ENCODE measurements around the gene GRK1. TPM values are rescaled to one million over a fixed set of nuclear protein-coding genes. Genes with fewer than 3 reads are reported as not detected.
A peak's percentile ranks its signal among the peaks of the same experiment; 100 is the strongest.

The GRK1 gene
- total RNA-seq, 4 donors from 2014 or later: 0.07 to 0.12 TPM; not detected in 2

- no peak overlapping the region for H3K4me3 ChIP-seq
- no peaks in the 10 kb centered on the region for H3K4me1 ChIP-seq
- H3K36me3 ChIP-seq: no peaks in the 10 kb centered on the region
- TF ChIP-seq CTCF (IDR thresholded peaks at IDR 0.05) (no peak), POLR2A (IDR thresholded peaks at IDR 0.05) (no peak)
- H3K27me3 ChIP-seq: no peaks in the 10 kb centered on the region
- DNase-seq: peak in 1 of 2 donors; percentile 2
- no peaks in the 10 kb centered on the region for H3K9me3 ChIP-seq
- H3K27ac ChIP-seq: no peak overlapping the region
- intact Hi-C loops (cut with DNase I; ENCODE audit: low total_unique reads): no loop called here
Observed at GRCh38 chr13:113650731-113651148, 16.3 kb upstream of the GRK1 start.

- intact Hi-C loops (cut with DNase I; ENCODE audit: low total_unique reads): no loop called here
- no peaks in the 10 kb centered on the region for H3K9me3 ChIP-seq
- peak; percentile 5 to 8 for DNase-seq
- TF ChIP-seq CTCF (IDR thresholded peaks at IDR 0.05) (no peak), POLR2A (IDR thresholded peaks at IDR 0.05) (no peak)
- no peak overlapping the region for H3K27ac ChIP-seq
- H3K4me3 ChIP-seq: no peak overlapping the region
- H3K27me3 ChIP-seq: no peaks in the 10 kb centered on the region
- no peaks in the 10 kb centered on the region for H3K36me3 ChIP-seq
- H3K4me1 ChIP-seq: no peaks in the 10 kb centered on the region
Observed at GRCh38 chr13:113651511-113652403, 15.3 kb upstream of the GRK1 start.

DNA sequence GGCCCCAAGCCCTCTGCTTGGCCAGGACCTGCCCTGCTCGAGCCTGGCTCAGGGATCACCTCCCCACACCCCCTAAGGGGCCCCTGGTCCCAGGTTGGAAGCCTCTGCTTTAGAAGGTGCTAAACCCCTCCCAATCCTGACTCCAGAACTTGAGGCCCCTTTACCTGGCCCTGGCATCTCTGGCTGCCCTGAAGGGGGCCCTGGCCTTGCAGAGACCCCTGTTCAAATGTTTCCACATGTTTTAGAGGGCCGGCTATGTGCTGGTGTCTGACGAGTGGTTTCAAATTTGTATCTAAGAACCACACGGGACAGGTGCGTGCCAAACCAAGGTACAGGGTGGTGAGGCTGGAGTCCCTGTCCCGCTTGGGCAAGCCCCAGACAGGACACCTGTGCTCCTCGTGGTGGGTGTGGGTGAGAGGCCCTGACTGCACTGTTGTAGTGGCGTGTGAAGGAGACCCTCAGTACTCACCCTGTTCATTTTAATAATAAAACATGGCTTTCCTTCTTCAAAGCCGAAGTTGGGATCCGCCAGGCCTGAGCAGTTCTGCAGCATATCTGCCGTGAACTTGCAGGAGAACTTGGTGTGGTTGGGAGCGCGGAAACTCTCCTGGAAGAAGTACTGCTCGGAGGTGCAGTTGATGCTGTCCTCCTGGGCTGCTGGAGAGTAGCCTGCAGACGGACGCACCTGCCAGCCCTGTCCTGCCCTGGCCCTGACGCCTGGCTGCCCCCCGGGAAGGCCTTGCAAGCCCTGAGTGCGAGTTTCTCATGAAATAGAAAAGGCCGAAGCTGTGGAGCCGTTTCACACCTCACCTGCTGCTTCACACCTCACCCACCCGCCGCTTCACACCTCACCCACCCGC, 14.4 kb upstream of the GRK1 start:
- Histone ChIP-seq H3K4me1 (no peaks in the 10 kb centered on the region), H3K27ac (no peak overlapping the region), H3K27me3 (no peaks in the 10 kb centered on the region), H3K9me3 (no peaks in the 10 kb centered on the region), H3K4me3 (no peak overlapping the region), H3K36me3 (no peaks in the 10 kb centered on the region)
- intact Hi-C loops (cut with DNase I; ENCODE audit: low total_unique reads): no loop called here
- DNase-seq: peak in 1 of 2 donors; percentile 6
- no peak for TF ChIP-seq POLR2A (IDR thresholded peaks at IDR 0.05)
- no peak for TF ChIP-seq CTCF (IDR thresholded peaks at IDR 0.05)

DNA sequence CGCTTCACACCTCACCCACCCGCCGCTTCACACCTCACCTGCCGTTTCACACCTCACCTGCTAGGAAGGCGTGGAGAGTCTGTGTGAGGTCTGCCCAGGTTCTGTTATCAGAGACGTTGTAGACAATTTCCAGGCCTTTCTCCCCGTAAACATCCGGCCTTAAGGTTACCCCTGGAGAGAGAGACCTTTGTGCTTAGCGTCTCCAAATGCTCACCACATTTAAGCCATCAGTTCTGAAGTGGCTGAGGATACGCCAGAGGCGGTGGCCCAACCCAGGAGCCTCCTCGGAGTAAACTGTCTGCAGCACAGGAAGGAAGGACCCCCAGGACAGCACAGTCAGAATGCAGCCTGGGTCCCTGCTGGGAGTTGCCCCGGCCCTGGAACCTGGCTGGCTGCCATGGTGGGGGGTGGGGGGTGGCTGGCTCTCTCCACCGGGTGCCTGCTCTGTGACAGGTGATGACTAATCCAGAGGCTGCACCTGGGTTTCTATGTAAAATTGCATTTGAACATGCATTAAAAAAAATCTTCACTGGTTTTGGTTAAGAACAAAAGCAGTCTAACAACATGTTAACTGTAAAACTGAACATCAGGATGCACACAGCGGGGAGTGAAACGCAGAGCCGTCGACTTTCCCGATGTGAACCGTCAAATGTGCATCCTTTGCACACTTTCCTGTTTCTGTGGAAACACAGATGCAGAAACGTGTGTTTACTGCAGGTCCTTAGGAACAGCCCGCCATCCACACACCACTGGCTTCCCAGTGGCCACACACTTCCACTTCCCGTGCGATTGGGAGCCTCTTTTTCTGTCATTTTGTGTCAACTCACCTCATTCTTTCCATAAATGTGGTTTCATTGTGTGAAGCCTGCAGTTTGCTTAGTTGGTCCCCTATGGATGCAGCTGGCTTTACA, 13.5 kb upstream of the GRK1 start:
- TF ChIP-seq POLR2A (IDR thresholded peaks at IDR 0.05) (no peak), CTCF (IDR thresholded peaks at IDR 0.05) (no peak)
- Histone ChIP-seq H3K4me3 (no peak overlapping the region), H3K27ac (no peak overlapping the region), H3K27me3 (no peaks in the 10 kb centered on the region), H3K9me3 (no peaks in the 10 kb centered on the region), H3K4me1 (no peaks in the 10 kb centered on the region), H3K36me3 (no peaks in the 10 kb centered on the region)
- intact Hi-C loops (cut with DNase I; ENCODE audit: low total_unique reads): no loop called here
- peak in 1 of 2 donors; percentile 4 for DNase-seq

All from uterus (tissue), 4 donors.